Neural progenitor cell (in vitro differentiated cells): Measurements from ENCODE around the gene IL17C.

Source experiments
- CTCF ChIP-seq: fragments of 200-600 bp; sonication (generic); IDR thresholded peaks from 2 replicates; pipeline ENCODE4 v1.5.1; 2017; ENCODE audit warnings: antibody characterized with exemption, mild to moderate bottlenecking
- EZH2 ChIP-seq: fragments of 200-600 bp; sonication (generic); IDR thresholded peaks from 2 replicates; pipeline ENCODE4 v1.6.1; 2017; ENCODE audit warnings: antibody characterized with exemption, mild to moderate bottlenecking, moderate library complexity

- TF ChIP-seq EZH2 (no peak), CTCF (no peak)
These were observed 32.1 kb upstream of the IL17C start for GRCh38 chr16:88606148-88606757.
